ENCODE results near the gene FBXW8.
"Not testable (repeated sequence)": the region's sequence is repeated elsewhere in the genome, so short reads cannot be mapped to it uniquely, and the experiment has no call there.

Gene FBXW8

DNA sequence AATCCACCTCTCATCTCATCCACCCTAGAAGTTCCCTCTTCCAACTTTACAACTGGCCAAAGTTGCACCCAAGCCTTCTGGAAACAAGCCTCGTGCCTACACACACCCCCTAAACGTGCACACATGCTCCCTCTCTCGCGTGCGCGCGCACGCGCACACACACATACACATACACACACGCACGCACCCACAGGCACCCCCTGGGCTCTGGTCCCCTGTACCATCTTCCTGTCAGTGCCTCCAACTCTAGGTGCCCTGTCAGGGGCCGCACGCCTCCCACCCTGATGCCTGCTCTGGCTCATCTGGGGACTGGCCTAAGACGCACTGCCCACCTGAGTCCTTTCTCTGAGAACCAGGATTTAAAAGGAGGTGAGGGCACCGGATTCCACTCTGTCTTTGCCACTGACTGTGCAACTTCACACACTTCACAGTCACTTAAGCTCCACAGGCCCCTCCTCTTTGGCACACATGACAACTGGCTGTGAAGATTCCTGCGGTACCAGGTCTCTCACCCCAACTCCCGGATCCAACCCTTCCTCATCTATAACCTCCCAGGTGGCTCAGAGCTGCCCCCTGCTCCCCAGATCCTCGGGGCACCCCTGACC lies 142.9 kb downstream of the FBXW8 start:
- no peak for DNase-seq (ENCODE audit: low spot score)

DNA sequence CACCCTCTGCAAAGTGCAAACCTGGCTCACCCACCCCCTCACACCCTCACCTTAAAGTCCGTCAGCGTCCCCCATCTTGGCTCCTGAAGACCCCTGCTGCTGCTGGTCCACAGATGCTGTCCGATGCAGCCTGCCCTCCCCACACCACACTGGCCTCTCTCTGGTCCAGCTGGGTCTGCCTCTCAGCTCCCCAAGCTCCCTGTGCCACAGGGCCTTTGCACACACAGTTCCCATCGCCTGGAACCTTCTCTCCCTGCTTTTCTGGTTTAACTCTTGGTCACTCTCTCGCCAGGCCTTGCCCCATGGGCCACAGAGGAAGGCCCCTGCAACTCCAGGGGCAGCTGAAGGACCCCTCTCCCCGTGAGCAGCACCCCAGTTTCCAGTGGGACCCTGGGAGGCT lies 143.5 kb downstream of the FBXW8 start:
- no peak for DNase-seq (ENCODE audit: low spot score)

DNA sequence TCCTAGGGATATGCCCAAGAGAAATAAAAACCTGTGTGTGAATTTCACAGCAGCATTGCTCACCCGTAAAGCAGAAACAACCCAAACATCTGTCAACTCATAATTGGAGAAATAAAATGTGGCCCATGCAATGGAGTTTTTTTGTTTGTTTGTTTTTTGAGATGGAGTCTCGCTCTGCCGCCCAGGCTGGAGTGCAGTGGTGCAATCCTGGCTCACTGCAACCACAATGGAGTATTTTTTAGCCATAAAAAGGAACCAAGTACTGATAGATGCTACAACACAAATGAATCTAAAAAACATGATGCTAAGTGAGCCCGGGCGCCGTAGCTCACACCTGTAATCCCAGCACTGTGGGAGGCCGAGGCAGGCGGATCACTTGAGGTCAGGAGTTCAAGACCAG lies 146.9 kb downstream of the FBXW8 start:
- not testable (repeated sequence) for DNase-seq (ENCODE audit: low spot score)

DNA sequence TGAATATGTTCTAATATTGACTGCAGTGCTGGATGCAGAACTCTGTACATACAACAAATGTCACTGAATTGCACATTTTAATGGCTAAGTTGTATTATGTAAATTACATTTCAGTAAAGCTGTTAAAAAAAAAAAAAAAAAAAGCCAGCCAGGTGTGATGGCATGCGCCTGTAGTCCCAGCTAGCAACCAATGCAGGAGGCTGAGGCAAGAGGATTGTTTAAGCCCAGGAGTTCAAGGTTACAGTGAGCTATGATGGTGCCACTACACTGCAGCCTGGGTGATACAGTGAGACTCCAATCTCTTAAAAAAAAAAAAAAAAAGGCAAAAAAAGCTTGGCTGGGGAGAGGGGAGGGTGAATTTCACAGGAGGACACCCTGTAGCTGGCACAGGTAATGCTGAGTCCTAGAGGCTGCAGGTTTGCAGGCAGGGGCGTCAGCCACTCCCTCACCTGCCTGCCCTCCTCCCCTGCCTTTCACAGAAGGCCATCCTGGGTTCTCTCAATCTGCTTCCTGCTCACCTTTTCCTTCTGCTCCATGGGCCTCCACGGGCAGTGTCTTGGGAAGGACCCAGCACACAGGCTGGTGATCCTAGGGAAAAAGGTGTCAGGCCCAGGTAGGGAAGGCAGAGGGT lies 147.8 kb downstream of the FBXW8 start:
- no peak for DNase-seq (ENCODE audit: low spot score)

DNA sequence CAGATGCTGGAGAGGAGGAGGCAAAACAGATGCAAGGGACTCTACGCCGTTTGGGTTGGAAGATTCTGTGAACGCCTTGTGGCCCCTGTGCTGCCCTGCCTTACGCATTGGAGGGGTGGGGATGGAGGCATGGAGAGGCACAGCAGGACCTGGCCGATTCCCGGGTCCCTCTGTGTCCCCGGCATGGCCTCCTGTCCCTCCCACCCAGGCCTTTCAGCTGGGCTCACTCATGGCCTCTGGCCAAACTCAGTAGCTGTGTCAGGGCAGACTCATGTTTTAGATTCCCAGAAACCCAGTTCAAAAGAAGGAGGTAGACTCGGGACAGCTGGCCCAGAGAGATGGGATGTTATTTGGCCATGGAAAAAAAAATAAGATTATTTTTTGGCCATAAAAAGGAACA lies 148.4 kb downstream of the FBXW8 start:
- no peak for DNase-seq (ENCODE audit: low spot score)

DNA sequence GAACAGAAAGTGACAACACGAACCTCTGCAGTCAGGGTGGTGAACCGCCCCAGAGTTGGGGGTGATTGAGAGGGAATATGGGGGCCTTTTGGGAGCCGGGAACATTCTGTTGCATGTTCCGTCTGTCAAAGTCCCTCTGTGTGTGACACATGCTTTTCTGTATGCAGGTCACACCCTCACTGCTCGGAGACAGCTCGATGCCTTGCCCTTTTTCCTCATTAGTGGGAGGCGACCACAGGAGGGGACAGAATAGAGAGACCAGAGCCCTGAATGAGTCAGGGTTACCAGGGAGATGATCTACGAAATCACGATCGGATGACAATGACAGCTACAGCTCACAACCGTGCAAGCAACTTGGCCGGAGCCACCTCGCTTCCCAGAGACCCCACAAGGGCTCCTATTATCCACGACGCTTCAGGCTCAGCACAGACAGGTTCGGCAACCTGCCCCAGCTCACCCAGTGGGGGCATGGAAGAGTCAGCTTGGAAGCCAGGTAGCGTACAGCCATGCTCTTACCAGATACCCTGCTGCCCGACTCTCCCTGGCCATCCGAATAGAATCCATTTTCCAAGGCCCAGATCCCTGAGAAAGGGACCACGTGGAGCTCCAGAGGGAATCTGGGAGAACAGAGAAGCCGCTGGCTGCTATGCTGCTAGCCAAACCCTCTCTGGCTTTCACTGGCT lies 149.6 kb downstream of the FBXW8 start:
- DNase-seq (ENCODE audit: low spot score) = no peak

DNA sequence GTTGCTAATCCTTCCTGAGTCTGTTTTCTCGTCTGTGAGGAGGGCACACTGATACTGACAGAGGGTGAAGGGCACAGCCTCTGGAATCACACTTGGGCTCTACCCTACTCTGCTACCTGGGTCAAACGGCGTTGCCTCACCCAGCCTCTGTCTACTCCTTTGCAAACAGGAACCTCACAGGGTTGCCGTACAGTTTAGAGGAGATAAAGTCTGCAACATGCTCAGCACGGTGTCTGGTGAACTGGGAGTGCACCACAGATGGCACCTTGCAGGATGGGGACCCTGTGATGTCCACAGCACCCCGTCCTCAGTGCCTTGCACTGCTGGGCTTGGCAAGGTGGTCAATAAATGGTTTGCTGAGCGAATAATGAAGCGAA lies 150.2 kb downstream of the FBXW8 start:
- DNase-seq (ENCODE audit: low spot score) = no peak

DNA sequence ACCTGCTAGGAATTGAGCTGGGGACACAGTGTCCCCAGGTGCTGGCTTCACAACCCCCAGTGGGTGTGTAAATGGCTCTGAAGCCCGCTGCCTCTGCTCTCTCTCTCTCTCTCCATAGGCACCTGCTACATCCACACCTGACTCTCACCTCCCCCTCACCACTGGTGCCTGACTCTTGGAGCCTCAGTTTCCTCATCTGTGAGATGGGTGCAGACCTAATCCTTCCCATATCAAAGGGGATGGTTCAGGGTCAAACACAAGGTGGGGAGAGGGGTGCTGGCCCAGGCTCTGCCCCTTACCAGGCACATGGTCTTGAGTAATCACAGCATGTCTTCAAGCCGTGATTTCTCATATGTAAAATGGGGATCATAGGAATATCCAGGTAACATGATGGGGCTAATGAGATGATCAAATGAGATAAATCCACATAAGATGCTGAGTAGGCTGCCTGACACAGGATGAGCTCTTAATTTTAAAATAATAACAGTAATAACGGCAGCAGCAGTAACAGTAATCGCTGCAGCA lies 150.9 kb downstream of the FBXW8 start:
- no peak for DNase-seq (ENCODE audit: low spot score)

DNA sequence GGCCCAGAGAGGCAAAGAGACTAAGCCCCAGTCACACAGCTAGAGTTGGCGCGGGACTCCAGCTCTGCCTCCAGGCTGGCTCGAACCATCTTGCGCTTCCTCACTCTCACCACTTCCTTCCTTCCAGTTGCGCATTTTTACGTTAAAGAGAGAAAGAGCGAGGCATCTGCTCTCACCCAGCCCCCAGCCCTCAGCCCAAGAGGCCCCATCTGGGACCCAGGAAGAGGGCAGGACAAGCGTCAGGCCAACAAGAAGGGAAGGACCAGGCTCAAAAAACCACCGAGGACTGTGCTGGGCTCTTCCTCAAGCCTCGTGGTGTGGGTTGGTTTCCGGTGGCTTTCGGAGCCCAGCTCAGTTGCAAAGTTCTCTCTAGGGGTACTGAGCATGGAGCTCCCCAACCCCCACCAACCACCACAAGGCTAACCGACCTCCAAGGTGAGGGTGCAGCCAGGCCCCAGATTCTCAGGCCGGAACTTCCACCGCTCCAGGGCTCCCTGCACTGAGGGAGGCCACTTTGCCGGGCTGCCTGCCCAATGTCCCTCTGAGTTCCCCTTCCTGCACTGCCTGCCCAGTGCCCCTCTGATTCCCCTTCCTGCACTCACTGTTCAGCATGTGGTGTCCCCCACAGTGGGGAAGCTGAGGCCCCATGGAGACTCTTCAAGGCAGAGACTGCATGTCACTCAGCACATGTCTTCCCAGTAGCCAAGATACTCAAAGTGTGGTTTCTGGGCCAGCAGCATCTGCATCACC lies 152.6 kb downstream of the FBXW8 start:
- no peak for DNase-seq (ENCODE audit: low spot score)

DNA sequence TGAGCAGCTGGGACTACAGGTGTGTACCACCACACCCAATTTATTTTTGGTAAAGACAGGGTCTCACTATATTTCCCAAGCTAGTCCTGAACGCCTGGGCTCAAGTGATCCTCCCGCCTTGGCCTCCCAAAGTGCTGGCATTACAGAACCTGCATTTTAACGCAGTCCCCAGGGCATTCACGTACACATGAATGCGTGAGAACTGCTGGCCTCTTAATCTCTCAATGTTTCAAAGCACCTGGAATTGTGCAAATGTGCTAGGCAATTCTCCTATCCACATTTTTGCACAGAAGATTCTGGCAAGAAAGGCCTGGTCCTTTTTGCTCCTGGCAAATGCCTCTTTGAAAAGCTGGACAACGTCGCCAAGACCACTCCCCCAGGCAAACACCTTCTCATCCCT lies 153.3 kb downstream of the FBXW8 start:
- no peak for DNase-seq (ENCODE audit: low spot score)

DNA sequence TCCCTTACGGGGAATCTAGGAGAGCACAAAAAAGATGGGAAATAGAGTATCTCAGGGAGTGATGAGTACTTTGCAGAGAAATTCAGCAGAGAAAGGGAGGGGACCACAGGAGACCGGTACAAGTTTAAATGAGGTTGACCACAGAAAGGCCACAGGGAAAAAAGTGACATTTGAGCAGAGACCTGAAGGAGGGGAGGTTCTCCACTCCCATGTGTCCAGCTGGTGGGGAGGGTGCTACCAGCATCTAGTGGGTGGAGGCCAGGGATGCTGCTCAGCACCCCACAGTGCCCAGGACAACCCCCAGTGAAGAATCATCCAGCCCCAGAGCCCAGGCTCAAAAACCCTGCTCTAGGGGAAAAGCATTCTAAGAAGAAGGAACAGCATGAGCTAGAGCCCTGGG lies 153.8 kb downstream of the FBXW8 start:
- DNase-seq (ENCODE audit: low spot score) = no peak

DNA sequence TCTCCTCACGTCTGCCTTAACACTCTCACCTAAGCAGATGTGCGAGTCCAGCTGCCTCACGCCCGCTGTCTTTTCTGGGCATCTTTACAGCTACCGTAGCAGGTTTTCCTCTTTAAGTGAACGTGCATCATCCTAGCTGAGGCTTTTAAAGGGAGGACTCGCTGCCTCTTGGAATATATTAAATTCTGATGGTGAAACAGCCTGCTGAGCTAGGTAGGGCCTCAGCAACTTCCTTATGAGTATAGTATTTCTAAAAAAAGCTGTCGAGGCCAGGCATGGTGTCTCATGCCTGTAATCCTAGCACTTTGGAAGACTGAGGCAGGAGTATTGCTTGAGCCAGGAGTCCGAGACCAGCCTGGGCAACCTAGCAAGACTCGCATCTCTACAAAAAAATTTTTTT lies 156.3 kb downstream of the FBXW8 start:
- no peak for DNase-seq (ENCODE audit: low spot score)

DNA sequence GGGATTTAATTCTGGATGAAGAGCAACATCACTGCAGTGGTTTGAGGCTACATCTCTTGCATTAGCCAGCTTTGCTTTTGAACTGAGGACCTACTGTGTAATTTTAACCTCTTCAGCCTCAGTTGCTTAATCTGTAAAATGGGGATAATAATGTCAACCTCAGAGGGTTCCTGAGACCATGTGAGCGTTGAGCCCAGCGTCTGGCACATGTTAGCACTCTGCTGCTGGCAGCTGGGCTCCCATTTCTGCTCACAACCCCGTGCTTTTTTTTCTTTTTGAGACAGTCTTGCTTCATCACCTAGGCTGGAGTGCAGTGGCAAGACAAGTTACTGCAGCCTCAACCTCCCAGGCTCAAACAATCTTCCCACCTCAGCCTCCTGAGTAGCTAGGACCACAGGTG lies 156.9 kb downstream of the FBXW8 start:
- no peak for DNase-seq (ENCODE audit: low spot score)

DNA sequence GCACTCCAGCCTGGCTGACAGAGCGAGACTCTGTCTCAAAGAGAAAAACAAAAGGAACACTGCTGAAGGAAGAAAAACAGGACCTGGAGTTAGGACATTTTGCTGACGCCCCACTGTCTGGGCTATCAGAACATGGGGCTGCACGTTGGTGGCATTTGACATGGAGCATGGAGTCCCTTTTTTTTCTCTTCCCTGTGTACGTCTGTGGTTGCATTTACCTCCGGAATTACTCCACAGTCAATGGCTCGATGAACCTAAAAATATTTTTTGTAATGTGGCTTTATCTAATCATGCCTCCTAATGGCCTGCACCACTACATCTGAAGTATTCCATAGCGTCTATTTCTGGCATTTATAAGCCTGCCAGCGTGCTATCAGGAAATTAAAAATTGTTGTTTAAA lies 157.7 kb downstream of the FBXW8 start:
- DNase-seq (ENCODE audit: low spot score) = no peak

DNA sequence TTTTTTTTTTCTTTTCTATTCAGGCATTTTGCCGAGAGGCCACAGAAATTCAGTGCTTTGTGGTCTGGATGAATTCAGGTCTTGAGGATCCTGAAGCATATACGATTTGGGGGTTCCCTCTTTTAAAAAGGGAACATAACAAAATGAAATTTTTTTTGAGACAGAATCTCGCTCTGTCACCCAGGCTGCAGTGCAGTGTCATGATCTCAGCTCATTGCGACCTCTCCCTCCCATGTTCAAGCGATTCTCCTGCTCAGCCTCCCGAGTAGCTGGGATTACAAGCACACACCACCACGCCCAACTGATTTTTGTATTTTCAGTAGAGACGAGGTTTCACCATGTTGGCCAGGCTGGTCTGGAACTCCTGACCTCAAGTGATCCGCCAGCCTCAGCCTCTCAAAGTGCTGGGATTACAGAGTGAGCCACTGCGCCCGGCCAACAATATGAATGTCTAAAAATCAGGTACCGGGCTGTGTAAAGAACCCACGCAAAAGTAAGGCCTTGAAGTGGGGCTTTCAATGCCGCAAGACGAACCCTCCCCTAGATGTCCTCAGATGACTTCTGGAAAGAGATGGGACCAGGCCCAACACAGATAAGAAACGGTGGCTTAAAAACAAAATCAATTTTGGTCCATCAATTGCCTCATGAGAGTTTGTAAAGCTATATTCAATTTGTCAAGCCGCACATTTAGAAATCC lies 158.5 kb downstream of the FBXW8 start:
- no peak for DNase-seq (ENCODE audit: low spot score)

DNA sequence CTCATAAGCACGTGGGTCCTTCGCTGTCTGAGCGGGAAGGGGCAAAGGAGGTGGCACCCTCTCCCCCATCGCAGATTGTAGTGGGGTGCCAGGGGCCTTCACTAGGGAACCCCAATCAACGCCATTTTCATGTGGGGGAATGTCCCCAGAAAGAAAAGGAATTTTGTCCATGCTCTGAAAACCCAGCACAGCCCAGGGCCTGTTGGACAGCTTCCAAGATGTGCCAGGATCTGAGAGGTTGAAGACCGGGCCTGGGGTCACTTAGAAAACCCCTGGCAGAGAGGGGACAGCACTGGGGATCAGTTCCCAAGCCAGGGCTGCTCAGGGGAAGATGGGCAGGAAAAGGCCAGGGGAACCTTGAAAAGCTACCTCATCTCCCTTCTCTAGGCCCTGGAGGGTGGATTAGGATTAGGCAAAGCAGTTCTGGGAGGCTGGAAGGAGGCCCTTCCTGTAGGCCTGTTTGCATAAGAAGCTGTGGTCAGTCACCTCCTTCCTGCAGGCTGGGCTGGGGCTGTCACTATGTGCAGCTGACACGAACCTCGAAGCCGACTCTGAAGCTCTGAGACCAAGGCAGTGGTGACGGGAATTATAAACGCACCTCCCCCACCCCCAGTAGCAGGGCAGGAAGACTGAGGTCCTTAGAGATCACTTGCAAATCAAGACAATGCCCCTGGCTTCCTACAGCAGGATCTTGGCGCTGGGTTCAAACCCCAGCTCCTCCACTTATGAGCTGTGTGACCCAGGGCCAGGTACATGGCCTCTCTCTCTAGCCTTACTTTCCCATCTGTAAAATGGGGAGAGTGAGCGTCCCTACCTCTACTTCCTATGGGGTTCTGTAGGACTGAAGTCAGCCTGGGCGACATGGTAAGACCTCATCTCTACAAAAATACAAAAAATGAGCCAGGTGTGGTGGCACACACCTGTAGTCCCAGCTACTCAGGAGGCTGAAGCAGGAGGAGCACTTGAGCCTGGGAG lies 159.5 kb downstream of the FBXW8 start:
- DNase-seq (ENCODE audit: low spot score) = no peak

DNA sequence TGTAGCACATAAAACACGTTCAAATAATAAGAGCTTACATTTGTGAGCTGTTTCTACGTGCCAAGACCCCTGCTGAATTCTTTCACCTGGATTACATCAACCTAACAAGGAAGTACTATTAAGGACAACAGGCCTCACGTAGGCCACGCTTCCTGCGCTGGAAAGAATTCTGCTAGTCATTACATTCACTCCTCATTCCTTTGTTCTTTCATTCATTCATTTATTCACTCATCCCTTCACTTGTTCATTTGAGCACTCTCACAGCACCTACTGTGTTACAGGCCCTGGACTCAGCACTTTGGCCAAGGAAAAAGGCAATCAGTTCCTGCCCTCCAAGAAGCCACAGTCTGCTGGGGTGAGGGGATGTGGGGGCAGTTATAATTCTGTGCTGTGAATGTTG lies 160.3 kb downstream of the FBXW8 start:
- no peak for DNase-seq (ENCODE audit: low spot score)

DNA sequence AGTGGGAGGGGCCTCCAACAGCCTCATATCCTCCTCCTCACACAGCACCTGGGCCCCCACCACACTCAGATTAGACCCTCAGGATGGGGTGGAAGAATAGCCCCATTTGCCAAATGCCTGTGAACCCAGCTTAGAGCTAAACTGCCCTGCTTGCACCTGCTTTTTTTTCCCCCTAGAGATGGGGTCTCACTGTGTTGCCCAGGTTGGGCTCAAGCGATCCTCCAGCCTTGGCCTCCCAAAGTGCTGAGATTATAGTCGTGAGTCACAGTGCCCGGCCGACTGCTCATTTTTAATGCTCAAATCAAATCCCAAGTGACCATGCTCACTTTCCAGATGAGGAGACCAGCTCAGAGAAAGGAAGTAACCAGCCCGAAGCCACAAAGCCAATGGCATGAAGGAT lies 161.4 kb downstream of the FBXW8 start:
- DNase-seq (ENCODE audit: low spot score) = no peak

DNA sequence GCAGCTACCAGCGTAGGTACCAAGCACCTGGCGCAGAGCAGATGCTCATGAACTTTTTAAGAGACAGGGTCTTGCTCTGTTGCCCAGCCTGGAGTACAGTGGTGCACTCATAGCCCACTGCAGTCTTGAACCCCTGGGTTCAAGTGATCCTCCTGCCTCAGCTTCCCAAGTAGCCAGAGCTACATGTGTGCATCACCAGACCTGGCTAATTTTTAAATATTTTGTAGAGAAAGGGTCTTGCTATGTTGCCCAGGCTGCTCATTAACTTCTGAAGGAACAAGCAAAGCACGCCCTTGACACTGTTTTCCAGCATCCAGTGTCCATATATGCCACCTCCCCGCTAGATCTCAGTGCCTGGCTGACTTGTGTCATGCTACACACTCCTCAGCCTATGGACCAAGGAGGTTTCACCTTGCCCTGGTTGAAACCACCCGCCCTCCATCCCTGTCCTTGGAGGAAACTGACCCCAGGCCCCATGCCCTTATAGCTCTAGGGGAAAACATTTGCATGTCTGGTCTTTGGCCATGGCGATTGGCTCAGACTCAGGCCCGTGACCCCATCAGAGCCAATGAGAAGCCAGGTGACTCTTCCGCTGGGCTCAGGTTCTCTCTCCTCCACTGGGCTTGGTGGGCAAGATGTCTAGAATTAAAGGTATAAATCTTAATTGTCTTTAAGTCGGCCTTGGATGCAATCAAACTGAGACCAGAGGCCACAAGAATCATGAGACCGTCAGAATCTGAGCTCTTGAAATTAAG lies 162.2 kb downstream of the FBXW8 start:
- no peak for DNase-seq (ENCODE audit: low spot score)

DNA sequence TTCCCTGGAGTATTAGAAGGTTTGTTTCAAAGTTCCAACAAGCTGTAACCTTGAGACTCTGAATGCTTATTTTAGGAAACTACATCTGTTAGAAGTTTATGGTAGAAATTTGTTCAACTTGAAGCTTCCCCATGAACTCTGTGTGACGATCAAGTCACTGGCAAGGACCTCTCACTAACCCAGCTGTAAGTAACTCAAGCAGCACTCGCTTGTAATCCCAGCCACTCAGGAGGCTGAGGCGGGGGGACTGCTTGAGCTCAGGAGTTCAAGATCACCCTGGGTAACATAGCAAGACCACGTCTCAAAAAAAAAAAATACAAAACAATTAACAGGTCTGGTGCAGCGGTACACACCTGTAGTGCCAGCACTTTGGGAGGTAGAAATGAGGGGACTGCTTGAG lies 162.9 kb downstream of the FBXW8 start:
- no peak for DNase-seq (ENCODE audit: low spot score)

Data from LoVo (cell line).